Inflammatory macrophage treated with lipopolysaccharide for 1 hour (primary cell): ENCODE data around the gene DCUN1D2.
"Not testable (repeated sequence)": the region's sequence is repeated elsewhere in the genome, so short reads cannot be mapped to it uniquely, and the experiment has no call there.

Source experiments
- DNase-seq, 2 donors: peaks; one replicate each; pipeline ENCODE4 v3.0.0-alpha.2; 2020 to 2022

The DCUN1D2 gene

DNA sequence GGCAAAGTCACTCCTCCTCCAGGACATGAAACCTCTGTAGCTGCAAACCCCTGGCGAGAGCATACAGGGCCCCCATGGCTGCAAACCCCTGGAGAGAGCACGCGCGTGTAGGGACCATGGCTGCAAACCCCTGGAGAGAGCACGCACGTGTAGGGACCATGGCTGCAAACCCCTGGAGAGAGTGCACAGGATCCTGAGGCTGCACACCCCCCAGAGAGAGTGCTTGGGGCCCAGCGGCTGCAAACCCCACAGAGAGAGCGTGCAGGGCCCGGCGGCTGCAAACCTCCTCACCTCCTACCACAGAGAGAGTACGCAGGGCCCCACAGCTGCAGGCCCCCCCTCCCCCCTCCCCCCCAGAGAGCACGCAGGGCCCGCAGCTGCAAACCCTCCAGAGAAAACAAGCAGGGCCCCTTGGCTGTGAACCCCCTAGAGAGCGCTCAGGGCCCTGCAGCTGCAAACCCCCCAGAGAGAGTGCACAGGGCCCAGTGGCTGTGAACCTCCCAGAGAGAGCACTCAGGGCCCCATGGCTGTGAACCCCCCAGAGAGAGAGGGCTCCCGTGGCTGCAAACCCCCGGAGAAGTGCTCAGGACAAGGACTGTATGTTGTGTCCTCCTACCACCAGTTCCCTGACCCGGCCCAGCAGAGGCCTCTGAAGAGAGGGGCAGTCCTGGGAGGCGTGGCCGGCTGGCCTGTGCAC lies 44.6 kb downstream of the DCUN1D2 start:
- no peak for DNase-seq

DNA sequence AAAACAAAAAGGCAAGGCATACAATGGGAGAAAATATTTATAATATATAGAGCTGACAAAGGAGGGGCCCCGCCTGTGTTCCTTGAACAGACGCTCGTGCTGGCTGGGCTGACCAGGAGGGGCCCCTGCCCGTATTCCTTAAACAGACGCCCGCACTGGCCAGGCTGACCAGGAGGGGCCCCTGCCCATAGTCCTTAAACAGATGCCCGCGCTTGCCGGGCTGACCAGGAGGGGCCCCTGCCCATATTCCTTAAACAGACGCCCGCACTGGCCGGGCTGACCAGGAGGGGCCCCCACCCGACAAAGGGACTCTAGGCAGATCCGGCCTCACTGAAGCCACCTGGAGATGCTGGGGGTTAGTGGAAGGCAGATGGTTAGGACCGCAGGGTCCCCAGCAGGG lies 46.5 kb downstream of the DCUN1D2 start:
- no peak for DNase-seq

DNA sequence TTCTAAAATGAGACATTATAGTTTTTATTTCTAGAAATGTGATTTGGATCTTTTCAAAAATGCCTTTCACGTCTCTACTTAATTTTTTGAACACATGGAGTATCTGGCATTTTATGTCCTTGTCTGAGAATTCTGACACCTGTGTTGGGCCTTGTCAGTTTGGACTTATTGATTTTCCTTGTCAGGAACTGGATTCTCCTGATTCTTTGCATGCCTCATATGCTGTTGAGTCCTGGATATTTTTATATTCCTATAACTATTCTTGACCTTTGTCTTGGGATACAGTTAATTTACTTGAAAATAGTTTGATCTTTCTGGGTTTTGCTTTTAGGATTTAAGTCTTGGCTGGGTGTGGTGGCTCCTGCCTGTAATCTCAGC lies 47.5 kb downstream of the DCUN1D2 start:
- no peak for DNase-seq

- DNase-seq, result no peak
These were observed 48.0 kb downstream of the DCUN1D2 start for GRCh38 chr13:113442354-113442984.

- DNase-seq, result no peak
These were observed 48.9 kb downstream of the DCUN1D2 start for GRCh38 chr13:113441661-113442060.

GRCh38 chr13:113437408-113438010 lies 53.0 kb downstream of the DCUN1D2 start:
- DNase-seq, result peak in 1 of 2 donors; percentile 3

DNA sequence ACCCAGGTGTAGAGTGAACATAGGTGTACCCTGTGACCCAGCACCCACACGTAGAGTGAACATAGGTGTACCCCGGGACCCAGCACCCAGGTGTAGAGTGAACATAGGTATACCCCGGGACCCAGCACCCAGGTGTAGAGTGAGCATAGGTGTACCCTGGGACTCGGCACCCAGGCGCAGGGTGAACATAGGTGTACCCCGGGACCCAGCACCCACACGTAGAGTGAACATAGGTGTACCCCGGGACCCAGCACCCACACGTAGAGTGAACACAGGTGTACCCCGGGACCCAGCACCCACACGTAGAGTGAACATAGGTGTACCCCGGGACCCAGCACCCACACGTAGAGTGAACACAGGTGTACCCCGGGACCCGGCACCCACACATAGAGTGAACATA lies 53.6 kb downstream of the DCUN1D2 start:
- not testable (repeated sequence) for DNase-seq

DNA sequence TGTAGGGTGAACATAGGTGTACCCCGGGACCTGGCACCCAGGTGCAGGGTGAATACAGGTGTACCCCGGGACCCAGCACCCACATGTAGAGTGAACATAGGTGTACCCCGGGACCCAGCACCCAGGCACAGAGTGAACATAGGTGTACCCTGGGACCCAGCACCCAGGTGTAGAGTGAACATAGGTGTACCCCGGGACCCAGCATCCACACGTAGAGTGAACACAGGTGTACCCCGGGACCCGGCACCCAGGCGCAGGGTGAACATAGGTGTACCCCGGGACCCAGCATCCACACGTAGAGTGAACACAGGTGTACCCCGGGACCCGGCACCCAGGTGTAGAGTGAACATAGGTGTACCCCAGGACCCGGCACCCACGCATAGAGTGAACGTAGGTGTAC lies 54.6 kb downstream of the DCUN1D2 start:
- DNase-seq, result not testable (repeated sequence)

DNA sequence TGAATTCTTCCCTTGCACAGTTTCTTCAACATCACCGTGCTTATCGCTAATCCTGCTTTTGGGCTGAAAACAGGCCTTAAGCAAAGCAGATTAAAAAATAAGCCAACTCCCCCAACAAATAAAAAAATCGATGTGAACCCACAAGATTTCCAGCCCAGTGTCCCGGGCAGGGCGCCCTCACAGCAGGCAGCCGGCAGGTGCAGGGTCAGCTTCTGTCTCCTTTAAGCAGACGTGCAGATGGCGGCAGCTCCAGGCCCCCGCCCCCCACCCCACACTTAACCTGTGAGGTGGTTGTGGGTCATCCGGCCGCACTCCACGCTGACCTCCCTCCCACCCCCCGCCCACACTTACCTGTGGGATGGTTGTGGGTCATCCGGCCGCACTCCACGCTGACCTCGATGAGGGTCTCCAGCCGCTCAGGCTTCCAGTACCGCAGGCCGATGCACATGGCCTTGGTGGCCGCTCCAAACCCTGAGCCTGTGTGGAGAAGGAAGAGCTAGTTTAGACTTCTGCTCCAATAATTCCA lies 57.1 kb downstream of the DCUN1D2 start:
- DNase-seq, result no peak

DNA sequence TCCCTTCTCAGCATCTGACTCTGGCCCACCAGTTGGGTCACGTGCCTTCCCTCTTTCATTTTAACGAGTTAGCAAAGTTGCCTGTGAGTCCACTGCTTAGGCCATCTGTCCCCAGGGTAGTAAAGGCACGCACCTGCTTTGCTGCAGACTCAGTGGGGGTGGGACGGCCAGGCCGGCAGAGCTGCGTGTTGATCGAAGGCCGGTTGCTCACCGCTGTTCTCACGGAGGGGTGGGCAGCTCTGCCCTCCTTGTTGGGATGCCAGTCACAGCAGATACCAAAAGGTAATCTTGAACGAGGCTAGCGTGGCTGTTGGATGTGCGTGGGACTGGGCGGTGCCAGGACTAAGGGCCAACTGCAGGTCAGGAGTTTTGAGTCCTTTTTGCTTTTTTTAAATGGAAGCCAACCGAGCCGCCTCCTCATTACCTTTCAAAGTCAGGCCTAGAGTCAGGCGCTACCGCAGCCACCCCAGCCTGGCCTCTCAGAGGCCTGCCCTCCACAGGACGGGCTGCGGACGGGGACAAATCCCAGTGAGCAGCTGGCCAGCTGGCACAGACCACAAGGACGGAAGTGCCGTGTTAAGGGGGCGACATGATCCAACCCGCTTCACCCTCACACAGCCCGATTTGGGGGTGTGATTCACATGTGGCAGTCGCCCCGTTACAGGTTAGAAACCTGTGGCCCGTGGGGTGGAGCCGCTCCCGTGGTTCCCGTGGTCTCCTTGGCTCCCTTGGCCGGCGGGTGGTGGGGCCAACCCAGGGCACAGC lies 57.8 kb downstream of the DCUN1D2 start:
- DNase-seq, result no peak

DNA sequence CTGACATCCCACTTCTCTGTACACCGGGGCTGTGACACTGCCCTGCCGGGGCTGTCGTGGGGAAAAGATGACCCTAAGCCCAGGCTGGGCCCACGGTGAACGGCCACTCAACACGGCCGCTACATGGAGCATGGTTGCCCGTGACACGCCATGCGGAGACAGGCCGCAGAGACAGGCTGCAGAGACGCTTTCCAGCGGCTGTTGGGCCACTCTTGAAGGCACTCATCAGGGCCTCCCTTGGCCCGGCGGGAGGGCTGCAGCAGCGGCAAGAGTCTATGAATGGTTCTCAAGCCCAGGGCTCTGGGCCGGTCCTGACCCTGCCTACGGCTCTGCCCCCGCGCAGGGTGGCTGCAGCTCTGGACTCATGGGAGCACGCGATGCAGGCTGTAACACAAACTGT lies 59.3 kb downstream of the DCUN1D2 start:
- no peak for DNase-seq

- DNase-seq, result no peak
These were observed 60.0 kb downstream of the DCUN1D2 start for GRCh38 chr13:113430378-113431110.

DNA sequence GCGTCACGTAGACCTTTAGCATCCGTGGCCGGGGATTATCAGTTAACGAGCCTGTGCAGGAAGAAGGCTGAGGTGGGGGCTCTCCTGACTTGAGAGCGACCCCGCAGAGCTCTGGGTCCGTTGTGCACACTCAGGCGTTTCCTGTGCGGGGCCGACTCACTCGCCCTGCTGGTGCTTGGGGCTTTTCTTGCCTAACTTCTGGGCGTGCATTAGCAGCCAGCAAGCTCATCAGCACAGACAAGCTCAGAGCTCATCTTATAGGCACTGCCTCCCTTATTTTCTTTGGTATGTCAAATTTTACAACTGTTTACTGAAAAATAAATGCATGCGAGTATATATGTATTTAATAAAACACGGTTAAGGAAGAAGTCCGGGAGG lies 60.9 kb downstream of the DCUN1D2 start:
- DNase-seq, result no peak

DNA sequence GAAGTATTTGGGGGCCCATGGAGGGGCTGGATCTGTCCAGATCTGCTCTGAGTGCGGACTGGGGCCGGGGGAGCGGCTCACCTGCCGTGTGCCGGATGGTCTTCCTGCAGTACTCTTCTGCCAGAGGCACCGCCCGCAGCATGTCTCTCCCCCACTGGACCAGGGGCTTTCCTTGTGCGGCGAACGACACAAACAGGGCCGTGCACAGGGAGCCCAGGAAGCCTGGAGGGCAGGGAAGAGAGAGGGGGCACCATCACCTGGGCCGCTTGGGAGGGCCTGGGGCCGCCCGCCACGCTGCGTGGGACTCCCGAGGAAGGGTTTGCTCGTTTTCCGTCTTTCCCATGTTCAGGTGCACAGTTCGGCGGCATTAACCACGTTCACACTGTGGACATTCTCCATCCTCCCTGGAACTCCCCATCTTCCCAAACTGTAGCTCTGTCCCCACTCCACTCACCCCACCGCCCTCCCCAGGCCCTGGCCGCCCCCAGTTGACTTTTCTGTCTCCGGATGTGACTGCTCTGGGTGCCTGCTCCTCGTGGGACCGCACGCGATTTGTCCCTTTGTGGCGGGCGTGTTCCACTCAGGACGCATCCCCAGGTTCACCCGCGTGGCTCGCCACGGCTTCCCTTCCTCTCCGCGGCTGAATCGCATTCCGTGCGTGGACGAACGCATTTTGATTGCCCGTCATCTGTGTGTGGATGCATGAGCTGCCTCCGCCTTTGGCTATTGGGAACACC lies 61.5 kb downstream of the DCUN1D2 start:
- no peak for DNase-seq

GRCh38 chr13:113428469-113428865 lies 62.0 kb downstream of the DCUN1D2 start:
- no peak for DNase-seq

DNA sequence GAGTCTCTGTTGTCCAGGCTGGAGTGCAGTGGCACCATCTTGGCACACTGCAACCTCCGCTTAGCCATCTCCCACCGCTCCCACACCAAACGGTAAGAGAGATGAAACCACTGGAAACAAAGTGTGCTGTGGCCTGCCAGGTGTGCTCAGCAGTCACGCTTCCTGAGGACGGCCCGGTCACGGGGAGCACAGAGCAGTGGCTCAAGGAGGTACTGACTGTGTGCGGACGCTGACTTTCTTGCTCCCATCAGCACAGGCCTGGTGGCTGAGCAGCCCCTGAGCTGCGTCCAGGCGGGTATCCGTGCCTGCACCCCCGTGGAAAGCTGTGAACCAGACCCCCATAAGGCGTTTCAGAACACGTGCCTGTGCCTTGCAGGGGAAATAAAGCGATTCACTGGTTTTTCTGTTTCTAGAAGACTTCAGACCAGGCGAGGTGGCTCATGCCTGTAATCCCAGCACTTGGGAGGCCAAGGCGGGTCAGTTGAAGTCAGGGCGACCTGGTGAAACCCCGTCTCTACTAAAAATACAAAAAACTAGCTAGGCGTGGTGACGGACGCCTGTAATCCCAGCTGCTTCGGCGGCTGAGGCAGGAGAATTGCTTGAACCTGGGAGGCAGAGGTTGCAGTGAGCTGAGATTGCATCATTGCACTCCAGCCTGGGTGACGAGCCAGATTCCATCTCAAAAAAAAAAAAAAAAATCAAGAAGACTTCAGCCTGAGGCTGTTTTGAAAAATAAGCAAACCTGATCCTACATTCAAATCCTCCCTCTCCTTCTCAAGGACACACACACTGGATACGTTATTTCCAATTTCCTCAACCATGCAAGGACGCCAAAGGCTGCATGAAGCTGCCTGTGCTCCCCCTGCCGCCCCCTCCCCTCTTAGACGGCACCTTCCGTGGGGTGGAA lies 62.7 kb downstream of the DCUN1D2 start:
- no peak for DNase-seq

GRCh38 chr13:113426591-113426986 lies 63.9 kb downstream of the DCUN1D2 start:
- no peak for DNase-seq

DNA sequence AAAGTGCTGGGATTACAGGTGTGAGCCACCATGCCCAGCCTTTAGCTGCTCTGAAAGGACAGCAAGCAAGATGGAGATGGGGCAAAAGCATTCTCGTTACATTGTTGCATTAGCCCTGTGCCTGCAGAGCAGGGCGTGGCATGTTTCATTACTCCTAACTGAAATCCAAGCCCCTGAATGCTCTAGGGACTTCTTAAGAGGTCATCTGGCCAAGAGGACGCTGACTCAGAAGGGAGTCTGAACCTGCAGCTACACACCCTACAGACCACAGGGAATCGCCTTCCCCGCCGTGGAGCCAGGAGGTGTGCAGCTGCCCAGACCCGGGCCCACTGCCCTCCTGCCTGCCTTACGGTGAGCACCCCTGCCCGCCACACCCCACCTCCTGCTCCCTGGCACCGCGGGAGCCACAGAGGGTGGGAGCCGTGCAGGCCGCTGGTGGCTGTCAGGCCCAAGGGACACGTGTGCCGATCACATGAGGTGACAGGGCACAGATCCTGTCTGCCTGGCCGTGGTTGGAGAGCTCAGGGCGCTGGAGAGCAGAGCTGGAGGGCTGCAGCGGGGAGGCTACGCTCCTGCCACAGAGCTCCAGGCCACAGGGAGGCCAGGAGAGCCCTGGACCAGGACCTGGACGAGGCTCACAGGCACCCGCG lies 64.4 kb downstream of the DCUN1D2 start:
- no peak for DNase-seq

- DNase-seq, result no peak
These were observed 66.9 kb downstream of the DCUN1D2 start for GRCh38 chr13:113423520-113424163.
